HEK293T (cell line): ENCODE results near the gene ECT2L.

Experiments used
- CTCF ChIA-PET: fragments of 350-600 bp; formaldehyde crosslinking; extraction: SDS; loops from one replicate; lab custom pipeline; 2021; ENCODE audit warnings: antibody characterized with exemption, inconsistent platforms; lab: Yijun Ruan, JAX
- POLR2A ChIA-PET: fragments of 350-600 bp; formaldehyde crosslinking; extraction: SDS; loops from one replicate; lab custom pipeline; 2020; ENCODE audit warnings: antibody characterized with exemption, inconsistent platforms; lab: Yijun Ruan, JAX
- DNase-seq: peaks from one replicate; pipeline ENCODE4 v3.0.0; 2012; ENCODE audit warnings: mixed read lengths; ENCODE audit errors: extremely low spot score
- ARNT ChIP-seq: fragments of 450-650 bp; IDR thresholded peaks from 2 replicates; pipeline ENCODE4 v1.6.1; 2017; ENCODE audit warnings: mild to moderate bottlenecking
- BHLHE40 ChIP-seq: fragments of 450-650 bp; IDR thresholded peaks from 2 replicates; pipeline ENCODE4 v1.6.1; 2016; ENCODE audit warnings: mild to moderate bottlenecking, moderate library complexity, borderline replicate concordance
- CTBP1 ChIP-seq: fragments of 450-650 bp; IDR thresholded peaks from 2 replicates; pipeline ENCODE4 v1.6.1; 2016; ENCODE audit warnings: borderline replicate concordance
- ELF4 ChIP-seq: fragments of 450-650 bp; IDR thresholded peaks from 2 replicates; pipeline ENCODE4 v1.6.1; 2017; ENCODE audit warnings: antibody characterized with exemption
- FOXA1 ChIP-seq: fragments of 450-650 bp; IDR thresholded peaks from 2 replicates; pipeline ENCODE4 v1.6.1; 2016; ENCODE audit warnings: mild to moderate bottlenecking
- FOXK2 ChIP-seq: fragments of 450-650 bp; IDR thresholded peaks from 2 replicates; pipeline ENCODE4 v1.6.1; 2016; ENCODE audit warnings: mild to moderate bottlenecking
- FOXM1 ChIP-seq: fragments of 450-650 bp; IDR thresholded peaks from 2 replicates; pipeline ENCODE4 v1.6.1; 2017; ENCODE audit warnings: mild to moderate bottlenecking, borderline replicate concordance
- HDGF ChIP-seq: fragments of 450-650 bp; IDR thresholded peaks from 2 replicates; pipeline ENCODE4 v1.6.1; 2017; ENCODE audit warnings: antibody characterized with exemption, borderline replicate concordance
- L3MBTL2 ChIP-seq: fragments of 450-650 bp; conservative IDR thresholded peaks from 2 replicates; pipeline ENCODE4 v1.6.1; 2016; ENCODE audit warnings: mild to moderate bottlenecking
- LEF1 ChIP-seq: fragments of 450-650 bp; IDR thresholded peaks from 2 replicates; pipeline ENCODE4 v1.6.1; 2017; ENCODE audit warnings: mild to moderate bottlenecking, borderline replicate concordance
- NFRKB ChIP-seq: fragments of 450-650 bp; IDR thresholded peaks from 2 replicates; pipeline ENCODE4 v1.6.1; 2016; ENCODE audit warnings: mild to moderate bottlenecking, moderate library complexity
- PKNOX1 ChIP-seq: fragments of 450-650 bp; IDR thresholded peaks from 2 replicates; pipeline ENCODE4 v1.6.1; 2016
- SP1 ChIP-seq: fragments of 450-650 bp; IDR thresholded peaks from 2 replicates; pipeline ENCODE4 v1.6.1; 2017
- SUZ12 ChIP-seq: fragments of 450-650 bp; IDR thresholded peaks from 2 replicates; pipeline ENCODE4 v1.6.1; 2016; ENCODE audit warnings: mild to moderate bottlenecking
- TARDBP ChIP-seq: fragments of 450-650 bp; IDR thresholded peaks from 2 replicates; pipeline ENCODE4 v1.6.1; 2016
- ZNF384 ChIP-seq: fragments of 450-650 bp; IDR thresholded peaks from 2 replicates; pipeline ENCODE4 v1.6.1; 2016

The ECT2L gene

GRCh38 chr6:138948004-138948403 lies 152.1 kb downstream of the ECT2L start:
- TF ChIP-seq SUZ12 (no peak), TARDBP (no peak), HDGF (no peak), ARNT (no peak), CTBP1 (no peak), LEF1 (no peak), FOXM1 (no peak), L3MBTL2 (no peak), ZNF384 (no peak), FOXA1 (no peak), BHLHE40 (no peak), SP1 (no peak), ELF4 (no peak), NFRKB (no peak), FOXK2 (no peak), PKNOX1 (no peak)
- DNase-seq, result no peak
- POLR2A ChIA-PET, result interaction anchor here (0.9 kb wide), 1 partner anchor 39 kb away, joined by 3 read pairs; no protein-coding TSS in a partner anchor

GRCh38 chr6:138948546-138949179 lies 152.8 kb downstream of the ECT2L start:
- no peak for TF ChIP-seq BHLHE40
- no peak for DNase-seq
- POLR2A ChIA-PET, result no interaction called here
- CTCF ChIA-PET, result no interaction called here

More at GRCh38 chr6:138948004-138948403, 152.1 kb downstream of the ECT2L start:
- CTCF ChIA-PET, result no interaction called here

GRCh38 chr6:138953451-138953850 lies 157.6 kb downstream of the ECT2L start:
- ChIA-PET POLR2A (no interaction called here), CTCF (no interaction called here)
- no peak for TF ChIP-seq HDGF
- no peak for TF ChIP-seq PKNOX1
- no peak for TF ChIP-seq CTBP1
- TF ChIP-seq ZNF384, result no peak
- TF ChIP-seq ELF4, result no peak
- no peak for TF ChIP-seq SP1
- TF ChIP-seq FOXM1, result no peak
- no peak for TF ChIP-seq L3MBTL2
- TF ChIP-seq LEF1, result no peak
- TF ChIP-seq TARDBP, result no peak
- no peak for TF ChIP-seq FOXA1
- TF ChIP-seq NFRKB, result no peak
- no peak for TF ChIP-seq BHLHE40
- TF ChIP-seq SUZ12, result no peak
- TF ChIP-seq FOXK2, result no peak
- no peak for TF ChIP-seq ARNT
- DNase-seq, result no peak
